AG10803 (cell line): ENCODE results near the gene NRAP.

ENCODE experiments used
- DNase-seq: peaks from one replicate; pipeline ENCODE4 v3.0.0; 2010; ENCODE audit warnings: low read depth
- H3K4me3 ChIP-seq: 2 replicates; pipeline ENCODE4 v1.5.1; 2011; ENCODE audit warnings: mild to moderate bottlenecking, low read length, control low read depth
- CTCF ChIP-seq: conservative IDR thresholded peaks from 2 replicates; pipeline ENCODE4 v1.5.1; 2011; ENCODE audit warnings: mild to moderate bottlenecking, low read length, control low read depth, inconsistent platforms

Gene NRAP

DNA sequence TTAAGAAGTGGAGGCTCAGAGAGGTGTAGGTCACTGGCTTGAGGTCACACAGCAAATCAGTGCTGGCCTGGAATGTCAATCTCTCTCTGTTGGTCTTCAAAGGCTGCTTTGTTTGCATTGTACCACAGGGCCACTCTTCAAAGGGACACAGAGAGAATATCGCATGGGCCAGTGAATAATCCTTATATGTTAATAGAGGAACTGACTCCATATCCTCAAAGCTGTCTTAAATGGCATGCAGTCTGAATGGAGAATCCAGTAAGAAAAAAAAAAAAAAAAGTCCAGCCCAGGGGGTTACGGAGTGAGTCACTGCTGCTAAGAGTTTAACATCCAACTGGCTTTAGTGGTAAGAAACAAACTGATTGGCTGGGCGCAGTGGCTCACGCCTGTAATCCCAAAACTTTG, 54.1 kb downstream of the NRAP start:
- no peak for TF ChIP-seq CTCF
- DNase-seq: peak; percentile 3
- no peak overlapping the region for H3K4me3 ChIP-seq

DNA sequence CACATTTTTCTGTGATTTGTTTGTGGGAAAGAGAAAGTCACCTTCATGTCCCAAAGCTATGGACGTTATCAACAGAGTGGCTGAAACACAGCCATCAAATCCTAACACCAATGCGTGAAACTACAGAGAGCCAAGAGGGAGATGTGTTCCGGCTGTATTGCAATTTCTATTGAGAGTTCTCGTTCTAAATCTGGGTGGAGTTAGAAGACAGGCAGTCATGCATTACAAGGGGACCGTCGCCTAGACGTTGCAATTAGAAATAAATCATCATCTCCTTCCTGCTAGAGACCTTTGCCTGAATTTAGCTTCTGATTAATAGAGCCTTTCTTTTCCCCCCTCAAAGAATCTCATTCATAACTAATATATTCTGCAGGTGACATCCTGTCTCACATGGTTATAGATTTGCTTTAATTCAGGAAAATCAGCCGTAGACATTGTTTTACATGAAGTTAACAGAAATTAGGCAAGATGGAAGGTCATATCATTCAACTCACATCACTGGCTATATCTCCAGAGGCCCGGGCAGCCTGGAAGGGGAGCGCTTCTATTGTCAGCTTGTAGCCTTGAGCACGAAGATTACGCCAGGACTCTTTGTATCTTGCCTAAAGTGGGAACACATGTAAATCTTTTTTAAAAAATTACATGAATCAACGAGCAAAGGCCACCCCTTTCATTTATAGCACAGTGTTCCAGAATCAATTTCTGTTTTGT, 58.4 kb downstream of the NRAP start:
- TF ChIP-seq CTCF: no peak
- no peak for DNase-seq
- no peak overlapping the region for H3K4me3 ChIP-seq

- no peak for TF ChIP-seq CTCF
- no peak overlapping the region for H3K4me3 ChIP-seq
- no peak for DNase-seq
These were observed 59.3 kb downstream of the NRAP start for GRCh38 chr10:113604572-113604971.

- DNase-seq: no peak
- no peak overlapping the region for H3K4me3 ChIP-seq
- TF ChIP-seq CTCF: no peak
These were observed 60.6 kb downstream of the NRAP start for GRCh38 chr10:113603057-113603777.

DNA sequence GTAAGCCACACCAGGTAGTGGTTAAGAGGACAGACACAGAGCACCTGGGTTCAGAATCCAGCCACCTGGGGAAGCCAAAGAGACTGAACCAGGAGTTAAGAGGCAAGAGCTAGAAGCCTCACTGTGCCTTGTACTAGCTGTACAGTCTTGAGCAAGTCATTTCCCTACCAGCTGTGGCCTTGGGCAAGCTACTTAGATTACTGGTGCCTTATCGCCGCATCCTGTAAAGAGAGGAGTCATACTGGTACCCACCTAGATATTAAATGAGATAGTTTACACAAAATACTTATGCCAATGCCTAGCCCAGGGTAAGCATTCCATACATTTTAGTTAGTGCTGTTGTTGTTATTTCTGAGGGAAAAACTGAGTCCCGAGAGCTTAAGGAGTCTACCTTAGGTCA, 63.3 kb downstream of the NRAP start:
- no peak for DNase-seq

DNA sequence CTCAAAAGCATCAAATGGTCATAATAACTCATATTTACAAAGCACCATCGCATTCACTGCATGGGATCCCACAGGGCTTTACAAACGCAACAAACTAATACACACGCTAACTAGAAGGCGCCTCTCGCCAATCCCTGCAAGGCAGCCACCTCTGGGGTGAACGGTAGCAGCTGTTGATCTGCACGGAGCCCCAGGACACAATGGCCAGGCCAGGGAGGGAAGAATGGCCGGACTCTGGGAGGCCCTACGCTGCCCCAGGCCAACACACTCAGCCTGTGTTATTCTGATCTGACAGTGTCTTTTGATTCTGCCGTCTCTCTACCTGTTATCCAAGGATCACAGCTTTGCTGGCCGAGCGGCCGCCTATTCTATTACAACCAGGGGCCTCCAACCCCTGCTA, 69.2 kb downstream of the NRAP start:
- no peak for TF ChIP-seq CTCF
- DNase-seq: no peak
- no peak overlapping the region for H3K4me3 ChIP-seq

More for the DNA sequence above, 63.3 kb downstream of the NRAP start:
- no peak overlapping the region for H3K4me3 ChIP-seq
- no peak for TF ChIP-seq CTCF

DNA sequence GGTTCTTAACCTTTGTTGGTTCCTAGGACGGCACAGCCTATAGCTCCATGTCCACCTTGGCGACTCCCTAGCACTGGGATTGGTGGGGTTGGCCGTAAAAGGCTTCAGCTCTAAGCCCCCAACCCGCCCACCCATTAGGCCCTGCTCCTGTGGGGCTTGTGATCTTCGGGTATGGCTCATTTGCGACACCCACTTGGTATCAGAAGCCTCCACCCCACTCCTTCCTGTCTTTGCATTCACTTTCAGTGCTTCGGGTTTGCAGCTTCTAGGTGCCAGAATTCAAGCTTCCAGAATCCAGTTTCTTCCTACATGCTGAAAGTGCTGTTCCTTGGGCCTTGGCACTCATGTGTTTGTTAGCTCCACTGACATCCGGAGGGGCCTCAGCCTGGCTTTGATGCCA, 71.5 kb downstream of the NRAP start:
- H3K4me3 ChIP-seq: no peak overlapping the region
- TF ChIP-seq CTCF: no peak
- DNase-seq: no peak
